HepG2 (cell line): ENCODE data around the gene FUT6. TPM values are rescaled to one million over a fixed set of nuclear protein-coding genes. Genes with fewer than 3 reads are reported as not detected.

ENCODE experiments used
- ARID4A ChIP-seq: sonication (generic); formaldehyde crosslinking; IDR thresholded peaks from 2 replicates; pipeline ENCODE4 v1.5.0; 2020; ENCODE audit warnings: mild to moderate bottlenecking, missing genetic modification reagents, borderline replicate concordance
- BCL3 ChIP-seq: sonication (generic); formaldehyde crosslinking; IDR thresholded peaks from 2 replicates; pipeline ENCODE4 v1.5.1; 2020; ENCODE audit warnings: mild to moderate bottlenecking, missing genetic modification reagents, moderate library complexity
- KDM2A ChIP-seq: sonication (generic); formaldehyde crosslinking; IDR thresholded peaks from 2 replicates; pipeline ENCODE4 v1.4.0; 2020; ENCODE audit warnings: low read depth, missing genetic modification reagents, borderline replicate concordance
- PAX8 ChIP-seq: sonication (generic); formaldehyde crosslinking; IDR thresholded peaks from 2 replicates; pipeline ENCODE4 v1.8.0; 2022; ENCODE audit warnings: mild to moderate bottlenecking, missing genetic modification reagents, borderline replicate concordance
- SSRP1 ChIP-seq: IDR thresholded peaks from 2 replicates; pipeline ENCODE4 v1.6.1; 2016; ENCODE audit warnings: control low read depth
- ZBTB7B ChIP-seq: sonication (generic); formaldehyde crosslinking; IDR thresholded peaks from 2 replicates; pipeline ENCODE4 v1.4.0; 2020; ENCODE audit warnings: missing genetic modification reagents
- ZNF138 ChIP-seq: sonication (generic); formaldehyde crosslinking; IDR thresholded peaks from 2 replicates; pipeline ENCODE4 v1.5.0; 2020; ENCODE audit warnings: mild to moderate bottlenecking, low read depth, missing genetic modification reagents
- ZNF281 ChIP-seq: sonication (generic); formaldehyde crosslinking; IDR thresholded peaks from 2 replicates; pipeline ENCODE4 v1.4.0; 2020; ENCODE audit warnings: missing genetic modification reagents, borderline replicate concordance
- ZNF441 ChIP-seq: sonication (generic); formaldehyde crosslinking; IDR thresholded peaks from 2 replicates; pipeline ENCODE4 v1.7.0; 2021; ENCODE audit warnings: missing genetic modification reagents, borderline replicate concordance
- ZNF530 ChIP-seq: sonication (generic); formaldehyde crosslinking; IDR thresholded peaks from 2 replicates; pipeline ENCODE4 v1.5.0; 2020; ENCODE audit warnings: low read depth, mild to moderate bottlenecking, missing genetic modification reagents
- ZNF710 ChIP-seq: sonication (generic); formaldehyde crosslinking; IDR thresholded peaks from 2 replicates; pipeline ENCODE4 v1.5.0; 2020; ENCODE audit warnings: mild to moderate bottlenecking, missing genetic modification reagents, borderline replicate concordance
- ZNF770 ChIP-seq: sonication (generic); formaldehyde crosslinking; IDR thresholded peaks from 2 replicates; pipeline ENCODE4 v1.5.0; 2020; ENCODE audit warnings: mild to moderate bottlenecking, missing genetic modification reagents
- polyA plus RNA-seq, 8 experiments: library from polyadenylated mRNA; depleted of rRNA in 3 of 8; stranded (reverse) in 7 of 8; unstranded in 1 of 8; fragments of >200 nt; fragmentation: Illumina TruSeq in 4 of 8; extraction: Trizol in 4 of 8; gene quantifications; 2 replicates each; pipeline versions ENCODE4 v1.2.1 to v1.2.3, GENCODE V29; 2011 to 2016; ENCODE audit warnings: low read depth in 4 of 8, missing spikeins in 1 of 8, mixed read lengths in 1 of 8; ENCODE audit not compliant: insufficient read depth in 1 of 8
- total RNA-seq, 5 experiments: library from RNA; depleted of rRNA; stranded (reverse); fragments of >200 nt; fragmentation: Illumina TruSeq; extraction: Trizol; gene quantifications; 2 replicates each; pipeline ENCODE4 v1.2.3, GENCODE V29; 2016; ENCODE audit warnings: low read depth in 1 of 5

The FUT6 gene
- total and polyA plus RNA-seq, 2 of the 13 experiments (the other 11 are each of a cell fraction or from before 2014, with no cell fraction given), result 8.2 to 27.7 TPM

- TF ChIP-seq ZNF770 (peak; percentile 48; the same call in 1 of the 2 replicates), ZNF530 (CRISPR knock-in tag) (no peak), PAX8 (no peak), BCL3 (no peak; the same call in 1 of the 2 replicates), ZNF138 (no peak), ZNF281 (CRISPR knock-in tag) (peak; percentile 70; the same call in 1 of the 2 replicates), ARID4A (CRISPR knock-in tag) (peak; percentile 64; the same call in 1 of the 2 replicates), ZNF710 (CRISPR knock-in tag) (0 out of 2 replicates have a peak, but pooled peaks have one; percentile 38), SSRP1 (CRISPR knock-in tag) (0 out of 2 replicates have a peak, but pooled peaks have one; percentile 27), ZNF441 (CRISPR knock-in tag) (no peak), KDM2A (CRISPR knock-in tag) (peak; percentile 84), ZBTB7B (CRISPR knock-in tag) (peak; percentile 82; the same call in 1 of the 2 replicates)
Measured at GRCh38 chr19:5805462-5806132, 33.9 kb downstream of the FUT6 start (continued).
